GM19463 (cell line): ENCODE data around the gene ADAM15.

Experiments
- ATAC-seq: cut with Tn5 transposase; IDR thresholded peaks from one replicate; pipeline ENCODE4 v1.9.1; 2021; ENCODE audit warnings: mild to moderate bottlenecking, moderate library complexity; ENCODE audit not compliant: unreplicated experiment

ADAM15 gene

DNA sequence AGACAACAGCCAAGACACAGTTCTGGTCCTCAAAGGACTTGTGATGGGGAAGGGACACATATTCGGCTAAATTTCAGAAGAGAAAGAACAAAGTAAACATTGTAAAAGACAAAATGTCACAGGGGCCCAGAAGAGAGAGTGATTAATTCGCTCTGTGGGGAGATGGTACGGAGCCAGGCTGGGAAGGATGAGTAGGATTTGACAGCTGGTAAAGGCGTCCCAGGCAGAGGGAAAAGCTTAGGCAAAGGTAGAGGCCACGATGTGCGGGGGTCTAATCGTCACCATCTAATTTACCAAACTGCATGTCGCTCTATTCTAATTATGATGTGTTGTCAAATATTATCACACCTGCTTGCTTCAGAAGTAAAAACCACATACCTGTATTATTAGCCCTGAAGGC is 59.3 kb downstream of the ADAM15 start:
- ATAC-seq, result no peak

DNA sequence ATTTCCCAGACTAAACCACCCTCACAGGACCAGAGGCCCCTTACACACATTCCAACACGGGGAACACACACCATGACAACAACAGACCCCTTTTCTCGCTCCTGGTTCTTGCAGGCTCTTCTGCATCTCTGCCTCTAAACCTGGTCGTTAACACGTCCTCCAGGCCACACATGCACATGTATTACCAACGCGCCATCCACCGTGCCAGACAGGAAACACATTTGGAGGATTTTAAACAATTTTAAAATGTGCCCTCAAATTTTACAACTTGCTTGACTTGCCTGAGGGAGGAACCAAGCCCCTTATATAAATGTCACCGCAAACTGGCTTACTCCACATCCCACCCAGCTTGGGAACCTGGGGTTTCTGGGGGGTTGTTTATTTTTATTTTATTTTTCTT is 59.7 kb downstream of the ADAM15 start:
- no peak for ATAC-seq
